HG03442 (cell line): ENCODE results near the gene LRRC63.
"Not testable (repeated sequence)": the region's sequence is repeated elsewhere in the genome, so short reads cannot be mapped to it uniquely, and the experiment has no call there.

Experiments used
- ATAC-seq: cut with Tn5 transposase; IDR thresholded peaks from one replicate; pipeline ENCODE4 v1.9.1; 2021; ENCODE audit warnings: mild to moderate bottlenecking, moderate library complexity; ENCODE audit not compliant: unreplicated experiment

LRRC63 gene

DNA sequence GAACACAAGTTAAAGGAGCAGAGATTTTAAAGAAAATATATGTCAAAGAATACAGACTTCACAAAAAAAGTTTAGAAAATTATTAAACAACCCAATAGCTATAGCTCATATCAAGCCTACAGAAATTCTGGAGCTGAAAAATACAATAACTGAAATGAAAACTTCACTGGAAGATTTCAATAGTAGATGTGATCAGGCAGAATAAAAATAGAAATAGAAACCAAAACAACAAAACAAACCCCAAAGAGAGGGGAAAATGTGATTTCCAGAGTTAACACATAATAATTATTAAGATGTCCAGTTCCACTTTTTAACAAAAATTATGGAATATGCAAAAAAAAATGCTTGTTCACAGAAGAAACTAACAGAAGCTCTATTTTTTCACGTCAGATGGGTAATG, 23.6 kb downstream of the LRRC63 start:
- no peak for ATAC-seq

- no peak for ATAC-seq
These were observed 53.6 kb downstream of the LRRC63 start for GRCh38 chr13:46265292-46265691.

DNA sequence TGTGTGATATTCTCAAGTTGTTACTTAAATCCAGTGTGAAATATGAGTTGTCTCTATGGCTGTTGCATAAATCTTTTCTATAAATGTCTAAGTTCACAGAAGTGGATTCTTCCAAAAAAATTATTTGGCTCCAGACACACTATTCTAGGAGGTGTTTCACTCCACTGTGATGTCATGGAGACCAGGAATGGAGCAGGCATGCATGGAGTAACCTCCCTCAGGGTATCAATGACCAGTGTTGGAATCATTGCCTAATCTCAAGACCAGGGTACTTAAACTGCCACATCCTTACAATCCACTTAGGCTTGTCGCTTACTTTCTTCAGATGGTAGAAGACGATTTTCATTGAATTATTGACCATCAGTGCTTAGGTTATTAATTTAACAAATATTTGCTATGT, 55.4 kb downstream of the LRRC63 start:
- ATAC-seq = no peak

GRCh38 chr13:46270416-46270815, 58.7 kb downstream of the LRRC63 start:
- ATAC-seq = no peak

GRCh38 chr13:46274094-46274698, 62.5 kb downstream of the LRRC63 start:
- no peak for ATAC-seq

DNA sequence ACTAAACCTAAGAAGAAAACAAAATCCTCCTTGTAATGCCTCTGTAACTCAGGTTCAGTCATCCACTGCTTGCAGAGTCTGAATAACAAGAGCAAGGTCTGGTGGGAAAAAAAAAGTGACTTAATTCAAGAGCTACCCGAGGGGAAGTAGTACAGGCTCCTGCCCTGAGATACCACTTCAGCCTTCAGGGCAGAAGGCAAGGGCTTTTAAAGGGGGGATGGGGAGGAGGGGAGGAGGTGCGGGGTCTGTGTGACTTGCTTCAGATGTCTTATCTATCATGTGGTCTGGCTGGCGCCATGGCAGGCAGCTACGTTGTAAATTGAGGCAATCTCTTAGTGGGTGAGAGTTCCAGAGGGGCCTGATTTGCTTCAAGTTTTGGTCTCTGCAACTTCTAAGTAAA, 66.7 kb downstream of the LRRC63 start:
- ATAC-seq = no peak

DNA sequence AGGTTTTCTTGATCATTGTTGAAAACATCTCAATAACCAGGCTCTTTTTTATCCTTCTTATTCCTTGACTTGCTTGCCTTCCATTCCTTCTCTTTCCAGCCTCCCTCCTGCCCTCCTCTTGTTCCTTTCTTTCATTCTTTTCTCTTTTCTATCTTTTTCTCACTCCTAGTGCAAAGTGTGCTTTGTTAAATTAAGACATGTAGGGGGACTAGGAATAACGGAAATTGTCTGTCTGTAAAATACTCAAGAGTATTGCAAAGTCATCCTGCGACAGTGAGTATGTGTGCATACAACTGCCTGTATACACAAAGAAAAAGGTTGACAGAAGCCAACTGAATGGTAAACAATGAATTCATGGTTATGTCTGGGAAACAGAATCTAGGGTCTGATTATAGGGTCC, 70.1 kb downstream of the LRRC63 start:
- no peak for ATAC-seq

DNA sequence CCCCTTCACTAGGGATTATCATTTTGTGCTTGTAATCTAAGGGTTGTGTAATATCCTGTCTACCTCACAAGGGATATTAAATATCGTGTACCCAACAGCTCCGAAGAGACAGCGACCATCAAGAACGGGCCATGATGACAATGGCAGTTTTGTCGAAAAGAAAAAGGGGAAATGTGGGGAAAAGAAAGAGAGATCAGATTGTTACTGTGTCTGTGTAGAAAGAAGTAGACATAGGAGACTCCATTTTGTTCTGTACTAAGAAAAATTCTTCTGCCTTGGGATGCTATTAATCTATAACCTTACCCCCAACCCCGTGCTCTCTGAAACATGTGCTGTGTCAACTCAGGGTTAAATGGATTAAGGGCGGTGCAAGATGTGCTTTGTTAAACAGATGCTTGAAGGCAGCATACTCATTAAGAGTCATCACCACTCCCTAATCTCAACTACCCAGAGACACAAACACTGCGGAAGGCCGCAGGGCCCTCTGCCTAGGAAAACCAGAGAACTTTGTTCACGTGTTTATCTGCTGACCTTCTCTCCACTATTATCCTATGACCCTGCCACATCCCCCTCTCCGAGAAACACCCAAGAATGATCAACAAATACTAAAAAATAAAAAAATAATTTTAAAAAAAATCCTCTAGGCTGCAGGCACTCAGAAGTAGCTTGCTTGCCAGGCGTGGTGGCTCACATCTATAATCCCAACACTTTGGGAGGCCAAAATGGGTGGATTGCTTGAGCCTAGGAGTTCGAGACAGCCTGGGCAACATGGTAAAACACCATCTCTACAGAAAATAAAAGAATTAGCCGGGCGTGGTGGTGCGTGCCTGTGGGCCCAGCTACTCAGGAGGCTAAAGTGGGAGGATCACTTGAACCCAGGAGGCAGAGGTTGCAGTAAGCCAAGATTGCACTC, 72.4 kb downstream of the LRRC63 start:
- ATAC-seq = not testable (repeated sequence)

DNA sequence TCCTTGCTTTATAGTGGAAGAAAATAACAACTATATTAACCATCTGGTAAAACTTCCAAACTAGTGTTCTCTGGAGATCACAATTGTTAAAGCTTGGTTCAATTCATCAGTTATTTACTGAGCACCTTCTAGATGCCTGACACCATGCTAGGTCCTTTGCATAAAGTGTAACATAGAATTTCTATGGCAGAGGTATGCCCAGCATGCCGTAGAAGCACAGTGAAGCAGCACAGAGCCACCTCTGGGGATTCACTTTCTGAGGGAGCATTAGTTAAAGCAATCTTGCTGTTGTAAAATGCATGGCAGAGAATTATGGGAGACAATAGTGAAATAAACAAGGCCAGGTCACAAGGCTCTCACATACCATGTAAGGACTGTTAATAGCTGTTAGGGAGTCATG, 75.2 kb downstream of the LRRC63 start:
- no peak for ATAC-seq

DNA sequence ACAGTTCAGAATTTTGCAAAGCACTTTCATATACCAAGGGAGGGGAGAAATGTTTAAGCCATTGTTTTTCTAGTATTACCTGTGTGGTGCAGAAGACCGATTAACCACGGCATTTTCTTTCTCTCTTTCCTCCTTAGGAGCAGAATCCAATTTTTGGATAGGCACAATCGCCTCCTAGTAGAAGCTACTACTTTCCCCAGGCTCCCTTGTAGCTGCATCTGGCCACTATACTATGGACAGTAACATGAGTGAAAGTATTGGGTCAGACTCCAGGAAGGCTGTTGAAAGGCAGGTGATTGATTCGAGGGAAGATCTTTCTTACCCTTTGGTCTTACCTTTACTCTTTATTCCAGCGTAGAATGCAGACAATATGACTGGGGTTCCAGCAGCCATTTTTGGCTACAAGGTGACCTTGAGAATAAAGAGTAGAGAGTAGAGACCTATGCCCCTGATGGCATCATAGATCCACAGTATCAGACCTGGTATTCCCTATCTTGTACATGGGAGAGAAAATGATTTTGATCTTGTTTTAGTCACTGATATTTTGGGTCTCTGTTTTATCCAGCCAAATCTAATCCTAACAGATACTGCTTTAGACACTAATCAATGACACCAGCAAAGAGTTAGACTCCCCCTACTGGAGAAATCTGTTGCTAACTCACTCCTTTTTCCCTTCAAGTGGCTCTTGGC, 77.0 kb downstream of the LRRC63 start:
- ATAC-seq = peak; percentile 61

GRCh38 chr13:46289260-46289955, 77.7 kb downstream of the LRRC63 start:
- no peak for ATAC-seq

- ATAC-seq = no peak
These were observed 78.7 kb downstream of the LRRC63 start for GRCh38 chr13:46290434-46290833.

DNA sequence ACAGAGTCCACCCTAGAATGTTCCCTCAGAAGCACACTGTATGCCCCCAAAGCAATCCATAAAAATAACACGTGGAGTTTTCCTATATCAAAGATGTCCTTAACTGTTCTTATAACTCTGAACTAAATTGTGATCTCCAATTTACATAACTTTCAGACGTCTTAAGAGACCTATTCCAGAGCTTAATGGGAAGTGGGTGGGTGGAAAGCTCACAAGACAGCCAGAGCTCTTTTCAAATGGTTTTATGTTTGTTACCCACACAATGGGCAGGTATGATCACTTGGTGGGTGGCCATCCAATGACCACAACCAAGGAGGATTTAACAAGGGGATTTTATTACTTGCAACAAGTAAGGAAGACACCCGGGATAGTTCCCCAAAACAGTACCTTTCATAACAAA, 81.7 kb downstream of the LRRC63 start:
- no peak for ATAC-seq

DNA sequence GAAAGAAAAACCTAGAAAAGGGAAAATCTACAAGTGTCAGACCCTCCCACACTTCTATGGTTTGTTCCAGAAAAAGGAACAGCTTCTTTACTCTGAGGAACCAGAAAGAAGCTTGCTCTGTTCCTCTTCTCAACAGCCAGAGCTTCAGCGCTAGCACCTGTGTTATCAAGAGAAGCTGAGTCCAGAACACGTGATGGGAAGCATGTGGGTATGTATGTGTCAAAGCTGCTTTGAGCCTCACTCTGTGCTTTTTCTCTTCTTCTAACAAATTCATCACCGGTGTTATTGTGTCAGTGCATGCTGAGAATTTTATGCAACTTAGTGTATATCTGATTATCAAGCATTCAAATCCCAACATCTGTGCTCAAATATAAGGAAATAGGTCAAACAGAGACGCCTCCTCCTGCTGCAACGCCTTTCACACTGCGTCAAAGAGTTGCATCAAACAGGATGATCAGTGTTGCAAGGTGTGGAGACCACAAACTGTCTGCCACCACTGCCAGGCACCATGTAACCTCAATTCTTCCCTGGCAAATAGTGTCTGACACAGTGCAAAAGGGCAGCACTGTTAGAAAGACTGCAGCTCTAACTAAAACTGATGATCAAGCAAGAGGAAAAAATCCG, 83.9 kb downstream of the LRRC63 start:
- ATAC-seq = peak; percentile 62

GRCh38 chr13:46296115-46296822, 84.5 kb downstream of the LRRC63 start:
- peak; percentile 39 for ATAC-seq

- ATAC-seq = no peak
These were observed 85.2 kb downstream of the LRRC63 start for GRCh38 chr13:46296921-46297320.

DNA sequence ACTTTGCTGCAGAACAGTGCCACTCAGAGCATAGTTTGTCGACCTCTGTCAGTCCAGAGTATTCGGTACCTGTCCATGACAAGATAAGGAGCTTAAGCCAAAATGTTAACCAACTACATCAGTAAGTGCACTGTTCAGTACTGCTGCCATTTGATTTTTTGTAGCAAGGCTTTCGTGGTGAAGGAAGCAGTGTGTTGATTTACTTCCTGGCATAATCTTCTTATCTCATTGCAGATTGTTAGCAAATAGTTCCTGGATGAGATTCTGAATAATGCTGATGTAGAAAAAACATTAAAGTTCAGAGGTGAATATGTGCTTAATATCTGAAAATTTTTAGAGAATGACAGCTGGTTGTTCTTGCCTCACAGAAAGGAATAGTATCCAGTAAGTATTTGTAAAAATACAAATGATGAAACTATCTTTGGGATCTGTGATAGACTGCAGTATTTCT, 85.7 kb downstream of the LRRC63 start:
- no peak for ATAC-seq

DNA sequence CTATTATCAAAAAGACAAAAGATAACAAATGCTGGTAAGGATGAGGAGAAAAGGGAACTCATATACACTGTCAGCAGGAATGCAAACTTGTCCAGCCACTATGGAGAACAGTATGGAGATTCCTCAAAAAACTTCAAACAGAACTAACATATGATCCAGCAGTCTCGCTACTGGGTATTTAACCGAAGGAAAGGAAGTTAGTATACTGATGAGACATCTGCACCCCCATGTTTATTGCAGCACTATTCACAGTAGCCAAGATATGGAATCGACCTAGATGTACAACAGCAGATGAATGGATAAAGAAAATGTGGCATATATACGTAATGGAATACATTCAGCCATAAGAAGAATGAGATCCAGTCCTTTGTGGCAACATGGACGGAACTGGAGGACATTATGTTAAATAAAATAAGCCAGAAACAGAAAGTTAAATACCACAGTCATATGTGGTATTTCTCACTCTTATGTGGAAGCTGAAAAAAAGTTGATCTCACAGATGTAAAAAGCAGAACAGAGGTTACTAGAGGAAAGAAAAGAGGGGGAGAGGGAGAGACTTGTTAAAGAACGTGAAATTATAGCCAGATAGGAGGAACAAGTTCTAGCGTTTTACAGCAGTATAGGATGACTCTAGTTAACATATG, 92.1 kb downstream of the LRRC63 start:
- ATAC-seq = no peak

GRCh38 chr13:46304546-46304945, 92.8 kb downstream of the LRRC63 start:
- no peak for ATAC-seq

- no peak for ATAC-seq
These were observed 95.8 kb downstream of the LRRC63 start for GRCh38 chr13:46307554-46307953.
